ENCODE measurements around the gene THYN1.

Gene THYN1

DNA sequence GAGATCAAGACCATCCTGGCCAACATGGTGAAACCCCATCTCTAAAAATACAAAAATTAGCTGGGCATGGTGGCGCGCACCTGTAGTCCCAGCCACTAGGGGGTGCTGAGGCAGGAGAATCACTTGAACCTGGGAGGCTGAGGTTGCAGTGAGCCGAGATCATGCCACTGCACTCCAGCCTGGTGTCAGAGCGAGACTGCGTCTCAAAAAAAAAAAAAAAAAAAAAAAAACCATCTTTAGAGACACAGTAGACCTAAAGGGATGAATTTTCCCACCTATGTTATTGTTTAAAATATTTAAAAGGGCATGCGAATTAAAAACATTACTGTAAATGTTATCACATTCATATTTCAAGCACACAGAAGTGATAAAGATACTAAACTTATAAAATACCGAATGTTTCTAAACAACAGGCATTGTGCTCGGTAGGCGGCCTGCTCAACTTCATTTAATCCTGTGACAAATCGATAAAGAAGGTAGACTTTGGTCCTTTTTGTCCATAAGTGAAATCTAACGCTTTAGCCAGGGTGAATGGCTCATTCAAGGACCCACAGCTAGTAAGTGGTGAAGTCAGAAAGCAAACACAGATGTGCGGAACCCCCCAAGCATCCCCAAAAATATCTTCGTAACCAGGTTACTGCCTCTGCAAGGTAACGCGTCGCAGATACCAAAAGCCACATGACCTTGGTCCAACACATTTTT, 45.5 kb downstream of the THYN1 start:
- peak; percentile 16 for DNase-seq

DNA sequence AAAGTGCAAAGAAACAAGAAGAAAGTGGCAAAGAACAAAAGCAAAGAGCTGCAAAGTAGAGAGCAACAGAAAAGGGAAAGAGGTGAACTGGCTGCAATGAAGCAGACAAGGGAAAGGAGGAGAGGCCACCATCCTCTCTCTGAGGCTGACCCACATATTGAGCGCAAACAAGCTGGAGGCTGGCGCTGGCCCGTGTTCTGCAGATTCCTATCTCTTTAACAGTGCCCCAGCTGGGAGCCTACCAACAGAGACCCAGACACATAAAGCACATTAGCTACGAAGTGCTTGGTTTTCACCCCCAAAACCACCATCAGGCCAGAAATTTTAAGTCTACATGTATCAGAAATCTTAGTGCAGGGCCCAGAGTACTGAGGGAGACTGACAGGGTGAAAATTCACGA, 47.0 kb downstream of the THYN1 start:
- no peak for DNase-seq

DNA sequence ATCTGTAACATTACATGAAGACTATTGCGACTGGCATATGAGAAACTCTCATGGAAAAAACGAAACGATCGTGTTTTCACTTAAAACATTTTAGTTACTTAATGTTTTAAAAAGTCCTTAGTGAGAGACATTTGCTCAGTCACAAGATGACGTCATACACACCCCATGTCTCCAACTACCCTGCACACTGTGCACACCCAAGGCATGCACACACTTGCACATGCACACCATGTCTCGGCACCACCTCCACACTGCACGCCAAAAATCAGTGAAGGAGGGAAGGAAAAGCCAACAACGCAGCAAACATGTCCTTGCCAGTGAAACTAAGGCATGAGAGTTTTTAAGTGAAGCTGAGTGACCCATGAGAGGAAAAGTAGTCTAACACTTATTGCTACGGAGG, 47.4 kb downstream of the THYN1 start:
- DNase-seq: no peak

DNA sequence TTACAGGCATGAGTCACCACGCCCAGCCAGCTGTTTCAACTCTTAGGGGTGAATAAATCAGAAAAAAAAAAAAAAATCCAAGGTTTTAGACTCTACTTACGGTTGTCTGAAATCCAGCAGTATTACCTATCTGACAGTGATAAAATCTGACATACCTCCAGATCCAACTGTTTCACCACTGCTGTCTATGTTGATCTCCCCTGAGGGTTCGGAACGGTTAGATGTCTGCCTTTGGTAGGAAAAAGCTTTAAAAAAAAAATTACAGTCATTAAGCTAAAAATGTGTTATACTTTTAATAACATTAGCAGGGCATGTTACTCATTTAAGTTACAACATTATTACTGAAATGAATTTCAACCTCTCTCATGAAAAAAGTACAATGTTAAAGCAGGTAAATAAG, 50.5 kb downstream of the THYN1 start:
- no peak for DNase-seq

DNA sequence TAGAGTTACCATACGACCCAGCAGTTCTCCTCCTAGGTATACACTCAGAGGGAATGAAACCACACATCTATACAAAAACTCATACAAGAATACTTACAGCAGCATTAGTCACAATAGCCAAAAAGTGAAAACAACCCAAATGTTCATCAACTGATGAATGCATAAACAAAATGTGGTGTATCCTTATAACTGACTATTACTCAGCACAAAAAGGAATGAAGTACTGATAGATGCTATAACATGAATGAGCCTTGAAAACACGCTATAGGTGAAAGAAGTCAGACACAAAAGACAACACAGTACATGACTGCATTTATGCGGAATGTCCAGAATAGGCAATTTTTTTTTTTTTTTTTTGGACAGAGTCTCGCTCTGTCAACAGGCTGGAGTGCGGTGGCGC, 52.5 kb downstream of the THYN1 start:
- DNase-seq: no peak

DNA sequence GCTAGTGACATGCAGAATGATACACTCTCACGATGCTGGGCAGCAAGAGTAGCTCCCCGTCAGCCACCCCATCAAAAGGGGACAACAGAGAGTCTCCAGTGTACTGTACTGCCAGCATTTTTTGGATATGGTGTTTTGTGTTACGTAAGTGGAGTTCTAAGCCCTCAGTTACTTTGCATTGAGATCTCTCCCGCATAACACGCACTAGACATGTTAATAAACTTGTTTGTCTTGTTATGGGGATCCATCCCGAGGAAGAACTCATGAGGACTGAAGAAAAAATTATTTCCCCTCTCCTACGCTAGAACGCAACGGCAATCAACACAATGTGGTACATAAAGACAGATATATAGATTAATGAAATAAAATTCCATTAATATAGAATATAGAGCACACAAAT, 53.6 kb downstream of the THYN1 start:
- no peak for DNase-seq

Measured in inflammatory macrophage treated with lipopolysaccharide for 4 hours (primary cell).